Body of pancreas (tissue), 4 donors: ENCODE data around the gene KCNH8.

Experiments
- CTCF ChIP-seq, 7 experiments: fragments of 450-650 bp in 4 of 7; fragments of 200-600 bp in 3 of 7; sonication (generic) in 3 of 7; IDR thresholded peaks; one replicate each; pipeline ENCODE4 v1.5.1; 2016 to 2019; ENCODE audit warnings: antibody characterized with exemption in 7 of 7
- POLR2A ChIP-seq, 3 donors: fragments of 450-650 bp; IDR thresholded peaks; one replicate each; pipeline ENCODE4 v1.6.1; 2016; ENCODE audit warnings: antibody characterized with exemption in 3 of 3, mild to moderate bottlenecking in 2 of 3

- TF ChIP-seq CTCF (IDR thresholded peaks at IDR 0.05) (no peak), POLR2A (IDR thresholded peaks at IDR 0.05) (no peak)
These were observed 33.8 kb upstream of the KCNH8 start for GRCh38 chr3:19114461-19114860.
